HEK293 (cell line): Measurements from ENCODE around the gene LHB.

Source experiments
- CTCF ChIA-PET: fragments of 350-600 bp; formaldehyde crosslinking; extraction: SDS; loops from one replicate; lab custom pipeline; 2021; ENCODE audit warnings: antibody characterized with exemption; lab: Yijun Ruan, JAX
- POLR2A ChIA-PET: fragments of 300-600 bp; formaldehyde crosslinking; extraction: SDS; loops from one replicate; lab custom pipeline; 2020; ENCODE audit warnings: antibody characterized with exemption, inconsistent platforms; lab: Yijun Ruan, JAX
- H3K27ac ChIP-seq: fragments of 200-500 bp; sonication (Bioruptor generic); 2 replicates; pipeline ENCODE4 v1.5.1; 2014; ENCODE audit warnings: low read depth, low read length, control low read depth, inconsistent platforms; ENCODE audit errors: extremely low read depth
- H3K36me3 ChIP-seq, 2 experiments: fragments of 200-500 bp in 1 of 2; sonication (Bioruptor generic) in 1 of 2; 1 replicate in 1 of 2; 2 replicates in 1 of 2; pipeline ENCODE4 v1.5.1; 2014 to 2017; ENCODE audit warnings: inconsistent platforms in 2 of 2, low read length in 2 of 2; ENCODE audit not compliant: control insufficient read depth in 2 of 2, insufficient read depth in 1 of 2
- H3K4me1 ChIP-seq: fragments of 200-500 bp; sonication (Bioruptor generic); 2 replicates; pipeline ENCODE4 v1.5.1; 2014; ENCODE audit warnings: mild to moderate bottlenecking, low read length, inconsistent platforms; ENCODE audit not compliant: control insufficient read depth, insufficient read depth
- H3K4me3 ChIP-seq: 2 replicates; pipeline ENCODE4 v1.5.1; 2011; ENCODE audit warnings: low read depth, mild to moderate bottlenecking, control low read depth, low read length, moderate library complexity
- H3K9me3 ChIP-seq: fragments of 200-500 bp; sonication (Bioruptor generic); 2 replicates; pipeline ENCODE4 v1.5.1; 2014; ENCODE audit warnings: low read depth, low read length, inconsistent platforms; ENCODE audit not compliant: control insufficient read depth, insufficient read depth
- IKZF3 ChIP-seq: fragments of 450-650 bp; IDR thresholded peaks from 2 replicates; pipeline ENCODE4 v1.5.0; 2018; ENCODE audit warnings: missing biosample characterization, mild to moderate bottlenecking, missing genetic modification characterization, moderate library complexity
- MYNN ChIP-seq: fragments of 450-650 bp; formaldehyde crosslinking; IDR thresholded peaks from 2 replicates; pipeline ENCODE4 v1.5.1; 2016; ENCODE audit warnings: missing biosample characterization, missing genetic modification characterization, borderline replicate concordance
- PRDM1 ChIP-seq: fragments of 450-650 bp; formaldehyde crosslinking; IDR thresholded peaks from 2 replicates; pipeline ENCODE4; 2016; ENCODE audit warnings: missing biosample characterization, missing genetic modification characterization
- ZBTB7A ChIP-seq: fragments of 450-650 bp; formaldehyde crosslinking; IDR thresholded peaks from 2 replicates; pipeline ENCODE4 v1.5.1; 2016; ENCODE audit warnings: low read depth, missing biosample characterization, missing genetic modification characterization
- ZEB2 ChIP-seq: fragments of 450-650 bp; formaldehyde crosslinking; IDR thresholded peaks from 2 replicates; pipeline ENCODE4 v1.5.1; 2016; ENCODE audit warnings: missing biosample characterization, missing genetic modification characterization
- ZNF169 ChIP-seq: fragments of 450-650 bp; formaldehyde crosslinking; IDR thresholded peaks from 2 replicates; pipeline ENCODE4 v1.5.1; 2016; ENCODE audit warnings: missing biosample characterization, missing genetic modification characterization
- ZNF202 ChIP-seq: fragments of 450-650 bp; formaldehyde crosslinking; IDR thresholded peaks from 2 replicates; pipeline ENCODE4 v1.5.1; 2016; ENCODE audit warnings: missing biosample characterization, missing genetic modification characterization, borderline replicate concordance
- ZNF549 ChIP-seq: fragments of 450-650 bp; IDR thresholded peaks from 2 replicates; pipeline ENCODE4 v1.5.1; 2018; ENCODE audit warnings: missing biosample characterization, missing genetic modification characterization, mild to moderate bottlenecking, inconsistent platforms, moderate library complexity
- ZNF558 ChIP-seq: fragments of 450-650 bp; formaldehyde crosslinking; IDR thresholded peaks from 2 replicates; pipeline ENCODE4 v1.5.1; 2016; ENCODE audit warnings: missing biosample characterization, missing genetic modification characterization
- ZNF843 ChIP-seq: fragments of 450-650 bp; formaldehyde crosslinking; IDR thresholded peaks from 2 replicates; pipeline ENCODE4 v1.5.1; 2016; ENCODE audit warnings: missing biosample characterization, missing genetic modification characterization
- ZSCAN30 ChIP-seq: fragments of 450-650 bp; IDR thresholded peaks from 2 replicates; pipeline ENCODE4 v1.5.1; 2018; ENCODE audit warnings: missing biosample characterization, mild to moderate bottlenecking, missing genetic modification characterization, moderate library complexity
- TF ChIP-seq, protein P1 (sequence below): fragments of 450-650 bp; formaldehyde crosslinking; IDR thresholded peaks from 2 replicates; pipeline ENCODE4 v1.5.1; 2016; ENCODE audit warnings: missing biosample characterization, missing genetic modification characterization, borderline replicate concordance
- TF ChIP-seq, protein P2 (sequence below): fragments of 450-650 bp; formaldehyde crosslinking; IDR thresholded peaks from 2 replicates; pipeline ENCODE4 v1.5.1; 2016; ENCODE audit warnings: missing biosample characterization, missing genetic modification characterization
- TF ChIP-seq, protein P3 (sequence below): fragments of 450-650 bp; IDR thresholded peaks from 2 replicates; pipeline ENCODE4 v1.5.1; 2018; ENCODE audit warnings: missing biosample characterization, missing genetic modification characterization
- TF ChIP-seq, protein P4 (sequence below): fragments of 450-650 bp; formaldehyde crosslinking; IDR thresholded peaks from 2 replicates; pipeline ENCODE4 v1.5.1; 2016; ENCODE audit warnings: missing biosample characterization, missing genetic modification characterization

Gene LHB

DNA sequence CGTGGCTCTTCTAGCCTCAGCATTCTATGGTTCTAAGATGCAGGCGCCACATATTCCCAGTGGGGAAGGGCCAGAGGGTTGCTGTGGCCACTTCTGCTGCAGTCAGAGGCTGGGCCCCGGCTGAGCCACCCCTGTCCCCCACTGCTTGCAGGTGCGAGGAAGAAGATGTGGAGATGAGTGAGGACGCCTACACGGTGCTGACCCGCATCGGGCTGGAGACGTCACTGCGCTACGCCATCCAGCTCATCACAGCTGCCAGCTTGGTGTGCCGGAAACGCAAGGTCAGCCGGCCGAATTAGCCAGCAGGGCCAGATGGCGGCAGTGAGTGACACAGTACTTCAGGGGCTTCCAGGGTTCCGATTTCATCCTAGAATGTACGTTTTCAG is 2.0 kb downstream of the LHB start:
- H3K9me3 ChIP-seq: no peaks in the 10 kb centered on the region
- ChIA-PET CTCF (interaction anchor here (9.4 kb wide), 1 partner anchor 16 kb away, joined by 133 read pairs; no protein-coding TSS in a partner anchor), POLR2A (interaction anchor here (1.1 kb wide), 1 partner anchor 45 kb away, joined by 3 read pairs; no protein-coding TSS in a partner anchor)
- TF ChIP-seq, protein P1, sequence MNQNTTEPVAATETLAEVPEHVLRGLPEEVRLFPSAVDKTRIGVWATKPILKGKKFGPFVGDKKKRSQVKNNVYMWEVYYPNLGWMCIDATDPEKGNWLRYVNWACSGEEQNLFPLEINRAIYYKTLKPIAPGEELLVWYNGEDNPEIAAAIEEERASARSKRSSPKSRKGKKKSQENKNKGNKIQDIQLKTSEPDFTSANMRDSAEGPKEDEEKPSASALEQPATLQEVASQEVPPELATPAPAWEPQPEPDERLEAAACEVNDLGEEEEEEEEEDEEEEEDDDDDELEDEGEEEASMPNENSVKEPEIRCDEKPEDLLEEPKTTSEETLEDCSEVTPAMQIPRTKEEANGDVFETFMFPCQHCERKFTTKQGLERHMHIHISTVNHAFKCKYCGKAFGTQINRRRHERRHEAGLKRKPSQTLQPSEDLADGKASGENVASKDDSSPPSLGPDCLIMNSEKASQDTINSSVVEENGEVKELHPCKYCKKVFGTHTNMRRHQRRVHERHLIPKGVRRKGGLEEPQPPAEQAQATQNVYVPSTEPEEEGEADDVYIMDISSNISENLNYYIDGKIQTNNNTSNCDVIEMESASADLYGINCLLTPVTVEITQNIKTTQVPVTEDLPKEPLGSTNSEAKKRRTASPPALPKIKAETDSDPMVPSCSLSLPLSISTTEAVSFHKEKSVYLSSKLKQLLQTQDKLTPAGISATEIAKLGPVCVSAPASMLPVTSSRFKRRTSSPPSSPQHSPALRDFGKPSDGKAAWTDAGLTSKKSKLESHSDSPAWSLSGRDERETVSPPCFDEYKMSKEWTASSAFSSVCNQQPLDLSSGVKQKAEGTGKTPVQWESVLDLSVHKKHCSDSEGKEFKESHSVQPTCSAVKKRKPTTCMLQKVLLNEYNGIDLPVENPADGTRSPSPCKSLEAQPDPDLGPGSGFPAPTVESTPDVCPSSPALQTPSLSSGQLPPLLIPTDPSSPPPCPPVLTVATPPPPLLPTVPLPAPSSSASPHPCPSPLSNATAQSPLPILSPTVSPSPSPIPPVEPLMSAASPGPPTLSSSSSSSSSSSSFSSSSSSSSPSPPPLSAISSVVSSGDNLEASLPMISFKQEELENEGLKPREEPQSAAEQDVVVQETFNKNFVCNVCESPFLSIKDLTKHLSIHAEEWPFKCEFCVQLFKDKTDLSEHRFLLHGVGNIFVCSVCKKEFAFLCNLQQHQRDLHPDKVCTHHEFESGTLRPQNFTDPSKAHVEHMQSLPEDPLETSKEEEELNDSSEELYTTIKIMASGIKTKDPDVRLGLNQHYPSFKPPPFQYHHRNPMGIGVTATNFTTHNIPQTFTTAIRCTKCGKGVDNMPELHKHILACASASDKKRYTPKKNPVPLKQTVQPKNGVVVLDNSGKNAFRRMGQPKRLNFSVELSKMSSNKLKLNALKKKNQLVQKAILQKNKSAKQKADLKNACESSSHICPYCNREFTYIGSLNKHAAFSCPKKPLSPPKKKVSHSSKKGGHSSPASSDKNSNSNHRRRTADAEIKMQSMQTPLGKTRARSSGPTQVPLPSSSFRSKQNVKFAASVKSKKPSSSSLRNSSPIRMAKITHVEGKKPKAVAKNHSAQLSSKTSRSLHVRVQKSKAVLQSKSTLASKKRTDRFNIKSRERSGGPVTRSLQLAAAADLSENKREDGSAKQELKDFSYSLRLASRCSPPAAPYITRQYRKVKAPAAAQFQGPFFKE (tag by site-specific recombination): no peak
- no peak for TF ChIP-seq ZNF558 (tag by site-specific recombination)
- TF ChIP-seq ZBTB7A (tag by site-specific recombination): no peak
- TF ChIP-seq ZEB2 (tag by site-specific recombination): no peak
- no peak for TF ChIP-seq ZNF202
- no peak for TF ChIP-seq MYNN
- TF ChIP-seq, protein P2, sequence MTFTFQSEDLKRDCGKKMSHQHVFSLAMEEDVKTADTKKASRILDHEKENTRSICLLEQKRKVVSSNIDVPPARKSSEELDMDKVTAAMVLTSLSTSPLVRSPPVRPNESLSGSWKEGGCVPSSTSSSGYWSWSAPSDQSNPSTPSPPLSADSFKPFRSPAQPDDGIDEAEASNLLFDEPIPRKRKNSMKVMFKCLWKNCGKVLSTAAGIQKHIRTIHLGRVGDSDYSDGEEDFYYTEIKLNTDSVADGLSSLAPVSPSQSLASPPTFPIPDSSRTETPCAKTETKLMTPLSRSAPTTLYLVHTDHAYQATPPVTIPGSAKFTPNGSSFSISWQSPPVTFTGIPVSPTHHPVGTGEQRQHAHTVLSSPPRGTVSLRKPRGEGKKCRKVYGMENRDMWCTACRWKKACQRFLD (tag by site-specific recombination): no peak
- TF ChIP-seq ZNF843 (tag by site-specific recombination): no peak
- TF ChIP-seq, protein P3, sequence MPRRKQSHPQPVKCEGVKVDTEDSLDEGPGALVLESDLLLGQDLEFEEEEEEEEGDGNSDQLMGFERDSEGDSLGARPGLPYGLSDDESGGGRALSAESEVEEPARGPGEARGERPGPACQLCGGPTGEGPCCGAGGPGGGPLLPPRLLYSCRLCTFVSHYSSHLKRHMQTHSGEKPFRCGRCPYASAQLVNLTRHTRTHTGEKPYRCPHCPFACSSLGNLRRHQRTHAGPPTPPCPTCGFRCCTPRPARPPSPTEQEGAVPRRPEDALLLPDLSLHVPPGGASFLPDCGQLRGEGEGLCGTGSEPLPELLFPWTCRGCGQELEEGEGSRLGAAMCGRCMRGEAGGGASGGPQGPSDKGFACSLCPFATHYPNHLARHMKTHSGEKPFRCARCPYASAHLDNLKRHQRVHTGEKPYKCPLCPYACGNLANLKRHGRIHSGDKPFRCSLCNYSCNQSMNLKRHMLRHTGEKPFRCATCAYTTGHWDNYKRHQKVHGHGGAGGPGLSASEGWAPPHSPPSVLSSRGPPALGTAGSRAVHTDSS (tag by site-specific recombination): no peak
- TF ChIP-seq, protein P4, sequence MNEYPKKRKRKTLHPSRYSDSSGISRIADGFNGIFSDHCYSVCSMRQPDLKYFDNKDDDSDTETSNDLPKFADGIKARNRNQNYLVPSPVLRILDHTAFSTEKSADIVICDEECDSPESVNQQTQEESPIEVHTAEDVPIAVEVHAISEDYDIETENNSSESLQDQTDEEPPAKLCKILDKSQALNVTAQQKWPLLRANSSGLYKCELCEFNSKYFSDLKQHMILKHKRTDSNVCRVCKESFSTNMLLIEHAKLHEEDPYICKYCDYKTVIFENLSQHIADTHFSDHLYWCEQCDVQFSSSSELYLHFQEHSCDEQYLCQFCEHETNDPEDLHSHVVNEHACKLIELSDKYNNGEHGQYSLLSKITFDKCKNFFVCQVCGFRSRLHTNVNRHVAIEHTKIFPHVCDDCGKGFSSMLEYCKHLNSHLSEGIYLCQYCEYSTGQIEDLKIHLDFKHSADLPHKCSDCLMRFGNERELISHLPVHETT (tag by site-specific recombination): no peak
- TF ChIP-seq PRDM1 (tag by site-specific recombination): no peak
- TF ChIP-seq ZNF169 (tag by site-specific recombination): no peak
- no peak for TF ChIP-seq ZSCAN30 (tag by site-specific recombination)
- no peak for TF ChIP-seq IKZF3 (tag by site-specific recombination)
- TF ChIP-seq ZNF549: no peak
- H3K36me3 ChIP-seq: peaks cover 19 to 61% of the 10 kb centered on the region in 2 experiments; a peak in 2 of 3 replicates
- no peak overlapping the region for H3K4me3 ChIP-seq
- peaks cover 5% of the 10 kb centered on the region for H3K4me1 ChIP-seq
- no peak overlapping the region for H3K27ac ChIP-seq
